Pons (tissue), 1 donor: Measurements from ENCODE around the gene CRAMP1.

Source experiments
- DNase-seq: peaks from one replicate; pipeline ENCODE4 v3.0.0-alpha.2; 2016; ENCODE audit warnings: low spot score

Gene CRAMP1

DNA sequence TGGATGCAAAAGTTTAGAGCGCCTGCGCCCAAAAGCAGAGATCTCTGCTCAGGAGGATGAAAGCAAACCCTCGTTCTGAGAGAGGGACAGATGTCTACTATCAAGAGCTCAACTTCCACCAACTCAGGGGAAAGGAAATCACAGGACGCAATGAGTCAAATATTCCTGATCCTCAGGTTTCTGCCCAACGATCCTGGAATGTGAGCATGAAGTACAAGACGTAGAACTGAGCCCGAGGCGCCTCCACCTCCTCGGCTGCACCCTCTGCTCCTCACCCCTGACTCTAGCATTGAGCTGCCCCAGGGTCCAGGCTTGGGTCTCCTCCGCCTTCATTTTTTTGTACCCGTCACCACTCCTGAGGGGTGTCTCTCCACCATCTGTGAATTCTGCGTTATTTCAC lies 15.6 kb upstream of the CRAMP1 start:
- no peak for DNase-seq

DNA sequence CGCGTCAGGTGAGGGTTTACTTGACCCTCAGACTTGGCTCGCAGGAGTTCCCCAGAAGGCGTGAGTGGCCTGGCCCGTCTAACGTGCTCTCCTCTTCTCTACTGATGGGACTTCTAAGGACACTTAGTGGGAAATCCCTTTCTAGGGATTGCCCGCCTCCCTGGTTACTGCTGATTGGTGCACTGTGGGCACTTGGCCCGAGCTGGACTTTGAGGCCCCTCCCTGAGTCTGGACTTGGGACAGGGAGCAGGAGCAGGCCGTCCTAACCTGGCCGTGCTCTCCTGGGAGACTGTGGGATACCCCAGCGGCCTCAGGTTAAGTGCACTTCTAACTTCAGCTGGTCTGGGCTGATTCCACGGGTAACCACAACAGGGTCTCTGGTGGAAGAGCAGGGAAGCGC lies 15.0 kb upstream of the CRAMP1 start:
- no peak for DNase-seq

DNA sequence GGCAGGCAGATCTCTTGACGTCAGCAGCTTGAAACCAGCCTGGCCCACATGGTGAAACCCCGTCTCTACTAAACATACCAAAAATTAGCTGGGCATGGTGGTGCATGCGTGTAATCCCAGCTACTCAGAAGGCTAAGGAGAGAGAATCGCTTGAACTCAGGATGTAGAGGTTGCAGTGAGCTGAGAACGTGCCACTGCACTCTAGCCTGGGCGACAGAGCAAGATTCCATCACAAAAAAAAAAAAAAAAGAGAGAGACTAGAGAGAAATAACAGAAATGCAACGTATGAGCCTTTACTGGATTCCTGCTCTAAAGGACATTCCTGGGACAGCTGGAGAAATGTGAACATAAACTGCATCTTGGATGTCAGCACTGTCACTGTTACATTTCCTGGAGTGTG lies 11.1 kb upstream of the CRAMP1 start:
- DNase-seq, result no peak

DNA sequence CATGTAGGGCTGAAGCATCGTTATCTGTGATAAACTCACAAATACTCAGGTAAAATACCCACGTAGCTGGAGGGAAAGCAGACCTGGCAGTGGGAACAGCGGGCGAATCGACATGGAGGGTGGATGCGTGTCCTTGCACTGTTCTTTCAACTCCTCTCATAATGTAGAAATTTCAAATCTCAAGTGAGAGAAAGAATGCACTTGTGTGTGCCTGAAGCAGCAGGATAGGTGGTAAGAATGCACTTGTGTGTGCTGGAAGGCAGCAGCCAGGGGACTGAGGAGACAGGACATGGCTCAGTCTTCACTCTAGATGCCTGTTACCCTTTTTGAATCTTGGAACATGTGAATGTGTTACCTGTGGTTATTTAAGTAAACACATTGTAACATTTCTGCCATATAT lies 10.7 kb upstream of the CRAMP1 start:
- DNase-seq, result no peak

DNA sequence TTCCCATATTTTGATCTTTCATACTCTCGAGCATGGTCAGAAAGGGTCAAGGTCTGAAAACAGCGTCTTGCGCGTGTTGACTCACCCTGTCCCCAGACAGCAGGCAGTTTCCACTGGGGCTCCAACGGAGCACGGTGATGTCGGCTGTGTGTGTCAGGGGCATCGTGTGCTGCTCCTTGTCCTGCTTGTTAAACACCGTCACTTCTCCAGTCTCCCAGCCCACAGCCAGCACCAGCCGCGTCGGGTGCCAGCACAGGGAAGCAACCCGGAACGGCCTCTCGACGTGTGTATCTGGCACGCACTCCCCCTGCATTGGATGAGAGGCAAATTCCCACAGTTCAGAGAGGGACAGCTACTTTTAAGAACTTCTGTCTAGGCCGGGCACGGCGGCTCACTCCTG lies 9.9 kb upstream of the CRAMP1 start:
- DNase-seq, result no peak

DNA sequence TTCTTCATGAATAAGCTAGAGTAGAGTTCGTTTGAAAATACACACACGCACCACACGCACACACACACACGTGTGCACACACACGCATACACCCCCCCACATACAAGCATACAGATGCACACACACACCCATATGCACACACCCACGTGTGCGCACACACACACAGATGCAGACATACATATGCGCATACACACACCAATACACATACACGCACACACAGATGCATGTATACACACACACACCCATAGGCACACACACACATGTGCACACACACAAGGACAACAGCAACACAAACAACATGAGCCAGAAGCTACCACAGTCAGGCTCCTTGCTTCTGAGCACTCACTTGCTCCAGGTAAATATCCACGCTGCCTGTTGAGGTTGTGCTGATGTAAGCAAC lies 5.4 kb upstream of the CRAMP1 start:
- DNase-seq, result no peak

DNA sequence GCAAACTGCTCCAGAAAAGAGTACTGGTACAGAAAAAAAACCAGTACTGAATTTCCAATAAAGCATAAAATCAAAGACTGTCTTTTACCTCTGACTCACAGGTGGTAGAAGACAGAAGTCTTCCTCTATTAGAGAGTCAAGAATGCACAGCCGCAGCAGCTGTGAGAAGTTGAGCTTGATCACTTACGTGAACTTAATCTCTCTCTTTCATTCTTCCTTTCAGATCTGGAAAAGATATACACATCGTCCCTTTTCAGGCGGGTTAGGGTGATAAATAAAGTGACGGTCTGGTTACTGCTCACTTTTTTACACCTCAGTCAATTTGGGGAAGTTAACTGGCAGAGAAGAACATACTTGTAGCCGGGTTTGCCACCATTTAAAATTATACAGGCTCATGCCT lies 4.2 kb upstream of the CRAMP1 start:
- DNase-seq, result no peak

DNA sequence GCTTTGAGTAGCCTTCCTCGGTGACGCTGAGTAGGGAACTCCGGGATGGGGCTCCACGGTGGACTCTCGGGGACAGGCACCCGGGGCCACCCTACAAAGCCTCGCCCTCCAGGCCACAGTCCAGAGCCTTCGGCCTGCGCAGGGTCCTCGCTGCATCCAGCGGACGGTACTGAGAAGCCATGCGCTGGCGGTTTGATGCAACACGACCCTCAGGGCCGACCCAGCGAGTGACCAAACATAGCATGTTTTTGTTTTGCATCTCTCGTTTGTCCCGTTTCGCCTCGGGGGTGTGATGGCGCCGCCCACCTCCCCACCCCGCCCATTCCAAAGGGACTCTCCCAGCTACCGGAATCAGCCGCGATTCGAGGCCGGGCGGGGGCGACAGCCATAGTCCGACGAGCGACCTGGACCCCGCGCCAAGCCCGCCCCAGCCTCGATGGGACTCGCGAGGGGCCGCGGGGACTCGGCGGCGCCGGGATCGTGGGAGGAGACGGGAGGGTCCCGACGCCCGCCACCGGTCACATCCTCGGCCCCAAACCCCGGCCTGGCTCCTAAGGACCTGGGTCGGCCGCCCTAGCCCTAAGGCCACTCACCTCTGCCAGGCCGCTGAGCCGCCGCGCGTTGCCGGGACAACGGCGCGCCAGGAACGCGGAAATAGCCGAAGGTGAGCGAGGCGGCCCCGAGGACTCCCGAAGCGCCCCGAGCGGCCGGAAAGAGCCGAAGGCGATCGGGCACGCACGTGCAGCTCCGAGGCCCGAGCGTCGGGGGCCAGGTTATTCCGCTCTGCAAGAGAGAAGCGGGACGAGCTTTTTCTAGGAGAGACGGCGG lies 1.9 kb upstream of the CRAMP1 start:
- DNase-seq, result peak; percentile 46

DNA sequence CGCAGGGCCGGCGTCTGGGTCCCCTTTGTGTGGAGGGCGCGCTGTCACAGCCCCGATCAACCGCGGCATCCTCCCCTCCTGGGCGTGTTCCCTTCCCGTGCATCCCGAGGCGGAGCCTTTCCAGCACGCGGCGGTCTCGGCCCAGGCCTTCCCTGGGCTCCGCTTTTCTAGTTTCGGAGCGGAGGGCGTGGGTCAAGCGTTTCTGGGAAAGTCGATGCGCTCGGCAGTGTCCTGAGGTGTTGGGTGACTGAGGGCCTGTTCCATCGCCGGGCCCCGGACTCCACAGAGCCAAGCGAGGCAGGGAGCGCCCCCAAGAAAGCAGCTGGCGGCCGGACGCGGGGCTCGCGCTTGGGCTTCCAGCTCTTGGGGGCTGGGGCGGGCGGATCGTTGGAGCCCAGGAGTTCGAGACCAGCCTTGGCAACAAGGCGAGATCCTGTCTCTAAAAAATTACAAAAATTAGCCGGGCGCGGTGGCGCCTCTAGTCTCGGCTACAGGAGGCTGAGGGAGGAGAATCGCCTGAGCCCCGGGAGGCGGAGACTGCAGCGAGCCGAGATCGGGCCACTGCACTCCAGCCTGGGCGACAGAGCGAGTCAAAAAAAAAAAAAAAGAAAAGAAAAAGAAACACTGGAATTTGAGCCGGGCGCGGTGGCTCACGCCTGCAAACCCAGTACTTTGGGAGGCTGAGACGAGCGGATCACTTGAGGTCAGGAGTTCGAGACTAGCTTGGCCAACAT lies 1.1 kb upstream of the CRAMP1 start:
- no peak for DNase-seq

DNA sequence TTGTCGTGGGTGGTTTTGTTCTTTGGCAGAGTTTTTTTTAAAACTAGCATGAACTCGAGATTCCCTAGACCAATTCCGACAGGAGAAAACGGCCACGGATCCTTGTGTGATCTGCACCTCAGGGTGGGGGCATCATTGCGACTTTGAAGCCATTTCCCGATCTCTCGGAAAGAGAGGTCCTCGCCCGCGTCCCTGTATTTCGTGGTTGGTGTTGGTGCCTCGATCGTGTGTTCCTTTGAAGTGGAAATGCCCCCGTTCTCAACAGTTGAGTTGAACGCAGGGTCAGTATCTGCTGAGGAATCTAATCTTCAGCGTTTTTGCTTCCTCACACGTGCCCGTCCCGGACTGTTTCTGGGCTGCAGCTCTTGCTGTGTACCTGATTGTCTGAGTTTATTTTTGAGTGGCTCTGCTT lies 1.1 kb downstream of the CRAMP1 start:
- no peak for DNase-seq

DNA sequence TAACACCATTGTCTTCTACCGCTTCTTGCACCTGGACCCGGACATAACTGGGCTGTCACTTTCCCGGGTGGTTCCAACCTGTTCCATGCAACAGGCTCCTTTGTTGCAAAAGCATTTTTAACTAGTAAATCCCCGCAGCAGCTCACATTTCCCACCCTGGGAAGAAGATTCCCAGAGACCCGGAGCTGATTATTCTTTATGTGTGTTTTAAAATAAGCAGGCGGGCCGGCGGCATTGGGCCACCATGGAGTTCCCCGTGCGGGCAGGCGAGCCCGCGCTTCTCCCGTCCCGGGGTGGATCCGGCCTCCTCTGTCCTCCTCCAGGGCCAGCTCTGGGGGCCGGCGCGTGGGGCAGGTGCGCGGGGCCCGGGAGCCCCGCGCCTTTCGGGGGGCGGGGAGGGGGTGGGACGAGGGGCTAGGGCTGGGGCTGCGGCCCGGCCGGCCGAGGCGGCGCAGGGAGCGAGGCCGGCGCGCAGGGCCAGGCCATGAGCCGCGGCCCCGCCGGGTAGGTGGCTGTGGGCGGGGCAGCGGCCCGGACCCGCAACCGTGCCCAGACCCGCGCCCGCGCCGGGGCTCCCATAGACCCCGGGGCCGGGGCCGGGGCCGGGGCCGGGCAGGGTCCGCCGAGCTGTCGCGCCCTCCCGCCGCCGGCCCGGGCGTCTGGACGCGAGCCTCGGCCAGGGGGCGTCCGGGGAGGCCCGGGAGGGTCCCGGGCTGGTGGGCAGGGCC lies 1.7 kb downstream of the CRAMP1 start:
- no peak for DNase-seq

DNA sequence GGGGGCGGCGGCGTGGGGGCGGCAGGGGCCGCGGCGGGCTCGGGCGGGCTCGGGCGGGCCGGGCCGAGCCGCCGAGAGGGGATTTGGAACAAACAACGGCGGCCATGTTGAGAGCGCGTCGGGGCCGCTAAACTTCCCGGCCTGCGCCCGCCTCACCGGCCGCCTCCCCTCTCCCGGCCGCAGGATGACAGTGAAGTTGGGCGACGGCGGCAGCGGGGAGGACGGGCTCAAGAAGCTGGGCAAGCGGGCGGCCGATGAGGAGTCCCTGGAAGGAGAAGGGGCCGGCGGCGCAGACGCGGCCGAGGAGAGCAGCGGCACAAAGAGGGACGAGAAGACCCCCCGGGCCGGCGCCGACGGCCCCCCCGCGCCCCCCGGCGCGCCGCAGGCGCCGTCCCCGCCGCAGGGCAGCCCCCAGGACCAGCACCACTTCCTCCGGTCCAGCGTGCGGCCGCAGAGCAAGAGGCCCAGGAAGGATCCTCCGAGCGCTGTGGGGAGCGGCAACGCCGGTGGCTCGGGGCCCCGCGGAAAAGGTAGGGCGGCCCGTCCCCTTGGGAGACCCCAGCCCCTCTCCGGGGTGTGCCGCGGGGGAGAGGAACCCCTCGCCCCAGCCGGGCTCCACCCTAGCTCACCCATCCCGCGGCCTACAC lies 2.4 kb downstream of the CRAMP1 start:
- no peak for DNase-seq

DNA sequence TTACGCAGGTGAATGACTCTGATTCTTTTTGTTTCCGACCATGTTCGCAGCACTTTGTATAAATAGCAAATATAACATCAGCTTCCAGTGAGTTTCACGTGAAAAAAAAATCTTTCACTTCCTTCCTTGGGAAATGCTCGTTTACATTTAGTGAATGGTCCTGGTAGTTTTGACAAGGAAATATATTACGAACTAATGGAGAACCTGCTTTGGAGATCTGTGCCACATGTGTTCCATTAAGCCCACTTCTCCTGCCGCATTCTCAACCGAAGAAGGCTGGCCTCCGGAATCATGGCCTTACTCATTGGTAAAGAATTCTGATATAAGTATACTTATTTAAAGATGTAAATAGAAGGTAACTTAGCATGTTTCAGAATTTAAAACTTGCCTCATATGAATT lies 3.6 kb downstream of the CRAMP1 start:
- no peak for DNase-seq

DNA sequence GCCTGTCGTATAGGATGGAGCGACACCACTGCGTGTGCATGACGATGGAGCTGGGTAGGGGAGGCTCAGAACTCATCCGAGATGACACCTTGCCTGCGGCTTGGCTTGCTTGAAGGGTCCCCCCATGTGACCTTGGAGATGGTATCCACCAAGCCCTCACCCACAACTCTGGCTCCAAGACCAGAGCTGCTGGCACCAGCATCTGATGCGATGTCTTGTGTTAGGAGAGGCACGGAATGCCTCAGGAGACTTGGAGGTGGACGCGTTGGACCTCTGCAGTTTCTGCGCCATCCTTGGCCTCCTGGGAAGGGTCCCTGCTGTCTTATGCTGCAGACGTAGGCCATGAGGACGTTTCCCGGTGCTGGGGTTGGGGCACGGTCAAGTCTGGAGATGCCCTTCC lies 7.8 kb downstream of the CRAMP1 start:
- DNase-seq, result no peak

DNA sequence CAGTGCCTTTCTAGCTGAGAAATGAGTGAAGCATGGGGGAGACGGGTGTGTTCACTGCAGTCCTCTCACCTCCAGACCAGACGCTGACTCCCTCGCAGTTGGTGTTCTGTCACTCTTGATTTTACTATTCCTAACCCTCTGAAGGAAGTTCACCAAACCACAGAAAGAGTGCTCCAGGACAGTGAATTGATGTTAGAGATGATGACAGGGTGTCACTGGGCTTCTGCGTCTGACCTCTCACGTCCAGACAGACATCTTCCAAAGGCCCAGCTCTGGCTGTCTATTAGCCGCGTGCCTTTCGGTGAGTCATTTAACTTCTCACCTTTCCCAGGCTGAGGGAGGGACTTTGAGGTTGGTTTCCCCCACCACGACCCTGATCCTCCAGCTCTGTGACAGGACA lies 8.2 kb downstream of the CRAMP1 start:
- DNase-seq, result no peak

DNA sequence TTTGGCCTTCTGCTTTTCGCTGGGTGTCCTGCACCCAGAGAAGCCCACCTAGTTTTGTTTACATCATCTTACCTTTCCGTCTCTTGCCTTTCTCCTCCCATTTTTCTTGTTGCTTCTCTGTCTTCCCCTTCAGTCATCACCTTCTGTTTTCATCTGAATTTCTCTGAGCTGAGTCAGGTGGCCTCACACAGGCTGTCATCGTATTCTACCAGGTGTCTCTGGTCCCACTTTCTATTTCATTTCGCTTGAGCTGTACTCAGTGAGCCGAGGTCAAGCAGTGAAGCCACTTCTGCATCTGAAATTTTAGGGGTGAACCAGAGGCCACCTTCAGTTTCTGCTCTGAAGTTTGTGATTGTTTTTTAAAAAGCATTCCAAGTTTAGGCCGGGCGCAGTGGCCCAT lies 9.7 kb downstream of the CRAMP1 start:
- DNase-seq, result no peak

DNA sequence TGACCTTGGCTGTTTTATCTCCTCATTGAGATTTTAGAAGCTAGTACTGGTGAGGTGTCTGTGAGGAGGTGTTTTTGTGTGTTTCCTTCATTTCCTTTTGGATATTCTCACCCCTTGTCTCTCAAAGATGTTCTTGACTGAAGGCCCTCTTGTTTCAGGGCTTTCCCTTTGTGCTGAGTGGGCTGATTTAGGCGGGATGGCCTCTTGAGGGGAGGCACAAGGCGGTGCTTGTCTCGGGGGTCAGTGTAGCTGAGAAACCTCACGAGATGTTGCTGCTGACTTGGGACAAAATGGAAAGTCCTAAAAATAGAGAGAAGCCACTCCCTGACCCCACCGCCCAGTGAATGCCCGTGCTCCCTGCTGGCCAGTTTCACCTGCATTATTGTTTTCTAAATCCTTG lies 14.2 kb downstream of the CRAMP1 start:
- DNase-seq, result no peak

DNA sequence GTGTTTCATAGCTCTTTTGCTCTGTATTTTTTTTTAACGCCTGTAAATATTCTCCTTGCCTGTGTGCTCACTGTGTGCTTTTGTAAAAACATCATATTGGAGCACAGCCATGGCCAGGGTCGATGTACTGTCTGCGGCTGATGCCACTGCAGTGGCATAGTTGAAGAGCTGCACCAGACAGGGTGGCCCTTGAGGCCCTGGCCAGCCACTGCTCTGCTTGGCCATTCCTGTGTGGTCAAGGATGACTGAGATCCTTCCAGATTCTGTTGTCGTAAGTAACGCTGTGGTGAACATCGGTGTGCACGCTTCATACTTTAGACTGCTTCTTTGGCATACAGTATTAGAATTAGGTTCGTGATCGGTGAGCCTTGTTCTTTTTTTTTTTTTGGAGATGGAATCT lies 14.6 kb downstream of the CRAMP1 start:
- no peak for DNase-seq

DNA sequence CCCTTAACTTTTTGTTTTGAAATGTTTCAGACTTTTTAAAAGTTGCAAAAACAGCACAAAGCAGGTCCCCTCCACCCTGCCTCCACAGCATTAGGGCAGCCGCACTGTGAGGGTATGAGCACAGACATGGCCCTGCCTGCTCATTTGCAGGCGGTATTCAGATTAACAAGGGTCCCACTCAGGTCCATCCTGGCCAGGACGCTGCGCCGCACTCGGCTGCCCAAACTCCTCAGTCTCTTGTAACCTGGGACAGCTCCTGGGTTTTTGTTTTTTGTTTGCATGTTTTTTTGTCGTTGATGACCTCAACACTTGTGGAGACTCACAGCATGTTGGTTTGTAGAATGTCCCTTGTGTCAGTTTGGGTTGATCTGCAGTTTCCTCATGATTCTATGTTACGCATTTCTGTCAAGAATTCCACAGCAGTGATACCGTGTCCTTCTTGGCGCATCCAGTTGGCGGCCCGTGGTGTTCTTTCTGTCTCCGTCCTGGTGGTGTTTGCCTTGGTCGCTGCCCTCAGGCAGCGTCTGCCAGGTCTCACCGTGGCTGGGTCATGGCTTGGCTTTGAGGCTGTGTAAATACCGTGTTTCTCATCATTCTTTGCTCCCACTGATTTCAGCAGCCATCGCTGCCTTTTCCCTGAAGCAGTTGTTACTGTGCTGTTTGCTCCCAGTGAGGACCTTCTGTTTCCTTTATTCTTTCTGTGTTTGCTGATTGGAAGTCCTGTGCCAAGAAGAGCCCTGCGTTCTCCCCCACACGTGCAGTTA lies 18.5 kb downstream of the CRAMP1 start:
- DNase-seq, result no peak

DNA sequence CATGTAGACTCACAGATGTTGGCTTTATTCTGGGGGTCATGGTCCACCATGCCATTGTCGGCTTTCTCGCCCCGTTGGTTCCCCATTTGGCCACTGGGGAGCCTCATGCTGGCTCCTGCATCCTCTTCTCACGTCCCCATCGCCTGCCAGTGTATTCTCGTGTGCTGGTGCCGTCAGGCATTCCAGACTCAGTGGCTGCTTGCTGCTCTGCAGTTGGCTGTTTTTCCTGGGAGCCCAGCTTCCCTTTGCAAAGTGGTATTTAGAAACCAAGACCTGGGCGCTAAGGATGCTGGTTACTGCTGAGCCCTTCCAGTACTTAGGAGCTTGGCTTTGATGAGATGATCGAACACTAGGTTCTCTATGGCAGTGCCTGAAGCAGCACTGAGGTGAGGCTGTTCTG lies 19.1 kb downstream of the CRAMP1 start:
- no peak for DNase-seq

DNA sequence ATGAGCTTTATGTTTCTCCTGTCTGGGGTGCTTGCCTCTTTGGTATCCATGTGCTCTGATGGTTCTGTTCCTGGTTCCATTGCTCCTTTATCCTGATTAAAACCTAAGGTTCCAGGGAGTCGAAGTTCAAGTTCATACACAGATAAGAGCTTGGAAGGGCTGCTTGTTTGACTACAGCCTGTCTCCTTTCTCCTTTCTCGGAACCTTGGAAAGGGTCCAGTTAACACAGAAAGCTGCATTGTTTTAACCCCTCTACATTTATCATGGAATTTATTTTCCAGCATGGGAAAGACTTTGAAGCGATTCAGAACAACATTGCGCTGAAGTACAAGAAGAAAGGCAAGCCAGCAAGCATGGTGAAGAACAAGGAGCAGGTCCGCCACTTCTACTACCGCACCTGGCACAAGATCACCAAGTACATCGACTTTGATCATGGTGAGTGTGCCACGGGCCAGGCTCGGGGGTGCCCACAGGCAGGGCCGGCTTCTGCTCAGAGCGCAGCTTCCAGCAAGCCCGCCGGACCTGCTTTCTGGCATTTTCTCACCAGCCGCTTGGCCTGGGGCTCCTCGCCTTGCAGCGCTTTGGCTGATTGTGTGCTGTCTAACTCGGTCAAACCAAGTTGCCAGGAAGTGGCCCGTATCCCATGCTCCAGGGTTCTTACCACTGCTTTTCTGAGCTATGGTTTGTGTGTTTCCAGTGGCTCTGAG lies 19.9 kb downstream of the CRAMP1 start:
- DNase-seq, result peak; percentile 66
